ENCODE data around the gene GUCY2D.

Gene GUCY2D

DNA sequence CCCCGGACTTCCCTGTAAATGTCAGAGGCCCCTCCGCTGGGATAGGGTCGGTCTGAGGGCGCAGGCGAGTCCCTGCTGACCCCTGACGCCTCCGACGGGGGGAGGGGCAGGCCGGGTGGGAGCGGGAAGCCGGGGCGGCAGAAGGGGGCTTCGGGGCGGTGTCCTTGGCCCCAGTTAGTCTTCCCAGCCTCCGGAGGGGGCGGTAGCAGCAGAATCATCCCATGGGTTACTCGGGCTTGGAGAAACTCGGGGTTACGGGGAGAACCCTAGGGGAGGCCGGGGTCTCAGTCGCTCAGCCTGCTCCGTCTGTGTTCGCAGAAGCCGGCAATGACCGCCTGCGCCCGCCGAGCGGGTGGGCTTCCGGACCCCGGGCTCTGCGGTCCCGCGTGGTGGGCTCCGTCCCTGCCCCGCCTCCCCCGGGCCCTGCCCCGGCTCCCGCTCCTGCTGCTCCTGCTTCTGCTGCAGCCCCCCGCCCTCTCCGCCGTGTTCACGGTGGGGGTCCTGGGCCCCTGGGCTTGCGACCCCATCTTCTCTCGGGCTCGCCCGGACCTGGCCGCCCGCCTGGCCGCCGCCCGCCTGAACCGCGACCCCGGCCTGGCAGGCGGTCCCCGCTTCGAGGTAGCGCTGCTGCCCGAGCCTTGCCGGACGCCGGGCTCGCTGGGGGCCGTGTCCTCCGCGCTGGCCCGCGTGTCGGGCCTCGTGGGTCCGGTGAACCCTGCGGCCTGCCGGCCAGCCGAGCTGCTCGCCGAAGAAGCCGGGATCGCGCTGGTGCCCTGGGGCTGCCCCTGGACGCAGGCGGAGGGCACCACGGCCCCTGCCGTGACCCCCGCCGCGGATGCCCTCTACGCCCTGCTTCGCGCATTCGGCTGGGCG lies 542 bp downstream of the GUCY2D start:
- no peak overlapping the region for H3K4me3 ChIP-seq (ENCODE audit: control insufficient read depth, low read depth, low read length)
- no peak for DNase-seq (ENCODE audit: low read depth)
- TF ChIP-seq, protein P1, sequence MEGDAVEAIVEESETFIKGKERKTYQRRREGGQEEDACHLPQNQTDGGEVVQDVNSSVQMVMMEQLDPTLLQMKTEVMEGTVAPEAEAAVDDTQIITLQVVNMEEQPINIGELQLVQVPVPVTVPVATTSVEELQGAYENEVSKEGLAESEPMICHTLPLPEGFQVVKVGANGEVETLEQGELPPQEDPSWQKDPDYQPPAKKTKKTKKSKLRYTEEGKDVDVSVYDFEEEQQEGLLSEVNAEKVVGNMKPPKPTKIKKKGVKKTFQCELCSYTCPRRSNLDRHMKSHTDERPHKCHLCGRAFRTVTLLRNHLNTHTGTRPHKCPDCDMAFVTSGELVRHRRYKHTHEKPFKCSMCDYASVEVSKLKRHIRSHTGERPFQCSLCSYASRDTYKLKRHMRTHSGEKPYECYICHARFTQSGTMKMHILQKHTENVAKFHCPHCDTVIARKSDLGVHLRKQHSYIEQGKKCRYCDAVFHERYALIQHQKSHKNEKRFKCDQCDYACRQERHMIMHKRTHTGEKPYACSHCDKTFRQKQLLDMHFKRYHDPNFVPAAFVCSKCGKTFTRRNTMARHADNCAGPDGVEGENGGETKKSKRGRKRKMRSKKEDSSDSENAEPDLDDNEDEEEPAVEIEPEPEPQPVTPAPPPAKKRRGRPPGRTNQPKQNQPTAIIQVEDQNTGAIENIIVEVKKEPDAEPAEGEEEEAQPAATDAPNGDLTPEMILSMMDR (IDR thresholded peaks at IDR 0.05; ENCODE audit: control insufficient read depth, insufficient read depth, low read depth, low read length, missing control alignments): no peak

DNA sequence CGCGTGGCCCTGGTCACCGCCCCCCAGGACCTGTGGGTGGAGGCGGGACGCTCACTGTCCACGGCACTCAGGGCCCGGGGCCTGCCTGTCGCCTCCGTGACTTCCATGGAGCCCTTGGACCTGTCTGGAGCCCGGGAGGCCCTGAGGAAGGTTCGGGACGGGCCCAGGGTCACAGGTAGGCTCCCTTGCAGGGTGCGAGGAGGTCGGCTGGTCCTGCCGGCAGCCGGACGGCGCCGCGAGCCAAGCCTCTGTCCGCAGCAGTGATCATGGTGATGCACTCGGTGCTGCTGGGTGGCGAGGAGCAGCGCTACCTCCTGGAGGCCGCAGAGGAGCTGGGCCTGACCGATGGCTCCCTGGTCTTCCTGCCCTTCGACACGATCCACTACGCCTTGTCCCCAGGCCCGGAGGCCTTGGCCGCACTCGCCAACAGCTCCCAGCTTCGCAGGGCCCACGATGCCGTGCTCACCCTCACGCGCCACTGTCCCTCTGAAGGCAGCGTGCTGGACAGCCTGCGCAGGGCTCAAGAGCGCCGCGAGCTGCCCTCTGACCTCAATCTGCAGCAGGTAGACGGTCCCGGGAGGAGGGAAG lies 1.3 kb downstream of the GUCY2D start:
- DNase-seq (ENCODE audit: low read depth): no peak
- H3K4me3 ChIP-seq (ENCODE audit: control insufficient read depth, low read depth, low read length): no peak overlapping the region
- TF ChIP-seq, protein P1 (IDR thresholded peaks at IDR 0.05; ENCODE audit: control insufficient read depth, insufficient read depth, low read depth, low read length, missing control alignments): no peak

DNA sequence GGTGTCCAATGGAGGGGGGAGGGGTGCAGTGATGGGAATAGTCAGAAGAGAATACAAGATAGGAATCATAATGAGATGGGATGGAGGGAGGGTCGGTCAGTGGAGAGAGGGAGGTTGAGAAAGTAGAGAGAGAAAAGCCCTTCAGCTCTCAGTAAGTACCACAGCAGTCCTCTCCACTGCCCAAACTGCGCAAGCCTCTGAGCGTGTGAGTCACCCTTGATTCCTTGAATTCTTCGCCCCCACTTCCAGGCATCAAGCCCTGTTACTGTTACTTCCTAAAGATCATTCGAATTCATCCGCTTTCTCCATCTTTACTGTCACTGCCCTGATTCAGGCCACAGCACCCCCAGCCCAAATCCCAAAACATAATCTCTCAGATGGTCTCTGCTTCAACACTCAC lies 2.5 kb downstream of the GUCY2D start:
- DNase-seq (ENCODE audit: low read depth): peak; percentile 31
- TF ChIP-seq, protein P1 (IDR thresholded peaks at IDR 0.05; ENCODE audit: control insufficient read depth, insufficient read depth, low read depth, low read length, missing control alignments): no peak
- H3K4me3 ChIP-seq (ENCODE audit: control insufficient read depth, low read depth, low read length): no peak overlapping the region

DNA sequence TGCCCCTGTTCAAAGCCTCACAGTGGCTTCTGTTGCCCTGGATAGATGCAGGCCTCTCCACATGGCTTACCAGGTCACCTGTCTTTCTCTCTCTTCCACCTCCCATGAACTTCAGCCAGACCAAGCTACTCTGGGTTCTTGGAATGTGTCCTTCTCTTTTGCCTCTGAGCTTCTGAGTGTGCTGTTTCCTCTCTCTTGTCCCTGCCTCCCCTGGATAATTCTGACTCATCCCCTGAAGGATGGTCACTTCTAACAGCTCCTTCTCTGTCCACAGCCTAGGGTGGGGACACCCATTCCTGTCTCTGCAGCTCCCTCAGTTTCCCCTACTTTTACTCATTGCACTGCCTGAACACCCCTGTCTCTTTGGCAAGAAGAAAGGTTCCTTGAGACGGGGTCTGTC lies 2.9 kb downstream of the GUCY2D start:
- no peak overlapping the region for H3K4me3 ChIP-seq (ENCODE audit: control insufficient read depth, low read depth, low read length)
- TF ChIP-seq, protein P1 (IDR thresholded peaks at IDR 0.05; ENCODE audit: control insufficient read depth, insufficient read depth, low read depth, low read length, missing control alignments): no peak
- DNase-seq (ENCODE audit: low read depth): no peak

DNA sequence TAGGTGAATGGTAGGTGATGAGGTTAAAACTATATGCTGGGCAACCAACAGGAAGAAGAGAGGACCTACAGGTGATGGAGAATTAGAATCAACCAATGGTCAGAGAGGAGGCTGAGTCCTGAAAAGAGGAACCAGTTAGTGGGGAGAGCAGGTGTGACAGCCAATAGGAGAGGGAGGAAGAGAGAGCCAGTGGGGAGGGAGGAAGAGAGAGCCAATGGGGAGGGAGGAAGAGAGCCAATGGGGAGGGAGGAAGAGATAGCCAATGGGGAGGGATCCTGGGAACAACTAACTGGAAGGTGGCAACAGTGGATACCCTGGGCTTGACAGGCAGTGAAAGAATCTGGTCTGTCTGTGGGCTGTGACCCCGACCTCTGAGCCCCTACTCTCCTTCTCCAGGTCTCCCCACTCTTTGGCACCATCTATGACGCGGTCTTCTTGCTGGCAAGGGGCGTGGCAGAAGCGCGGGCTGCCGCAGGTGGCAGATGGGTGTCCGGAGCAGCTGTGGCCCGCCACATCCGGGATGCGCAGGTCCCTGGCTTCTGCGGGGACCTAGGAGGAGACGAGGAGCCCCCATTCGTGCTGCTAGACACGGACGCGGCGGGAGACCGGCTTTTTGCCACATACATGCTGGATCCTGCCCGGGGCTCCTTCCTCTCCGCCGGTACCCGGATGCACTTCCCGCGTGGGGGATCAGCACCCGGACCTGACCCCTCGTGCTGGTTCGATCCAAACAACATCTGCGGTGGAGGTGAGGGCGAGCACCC lies 3.7 kb downstream of the GUCY2D start:
- no peak overlapping the region for H3K4me3 ChIP-seq (ENCODE audit: control insufficient read depth, low read depth, low read length)
- no peak for DNase-seq (ENCODE audit: low read depth)
- TF ChIP-seq, protein P1 (IDR thresholded peaks at IDR 0.05; ENCODE audit: control insufficient read depth, insufficient read depth, low read depth, low read length, missing control alignments): no peak

DNA sequence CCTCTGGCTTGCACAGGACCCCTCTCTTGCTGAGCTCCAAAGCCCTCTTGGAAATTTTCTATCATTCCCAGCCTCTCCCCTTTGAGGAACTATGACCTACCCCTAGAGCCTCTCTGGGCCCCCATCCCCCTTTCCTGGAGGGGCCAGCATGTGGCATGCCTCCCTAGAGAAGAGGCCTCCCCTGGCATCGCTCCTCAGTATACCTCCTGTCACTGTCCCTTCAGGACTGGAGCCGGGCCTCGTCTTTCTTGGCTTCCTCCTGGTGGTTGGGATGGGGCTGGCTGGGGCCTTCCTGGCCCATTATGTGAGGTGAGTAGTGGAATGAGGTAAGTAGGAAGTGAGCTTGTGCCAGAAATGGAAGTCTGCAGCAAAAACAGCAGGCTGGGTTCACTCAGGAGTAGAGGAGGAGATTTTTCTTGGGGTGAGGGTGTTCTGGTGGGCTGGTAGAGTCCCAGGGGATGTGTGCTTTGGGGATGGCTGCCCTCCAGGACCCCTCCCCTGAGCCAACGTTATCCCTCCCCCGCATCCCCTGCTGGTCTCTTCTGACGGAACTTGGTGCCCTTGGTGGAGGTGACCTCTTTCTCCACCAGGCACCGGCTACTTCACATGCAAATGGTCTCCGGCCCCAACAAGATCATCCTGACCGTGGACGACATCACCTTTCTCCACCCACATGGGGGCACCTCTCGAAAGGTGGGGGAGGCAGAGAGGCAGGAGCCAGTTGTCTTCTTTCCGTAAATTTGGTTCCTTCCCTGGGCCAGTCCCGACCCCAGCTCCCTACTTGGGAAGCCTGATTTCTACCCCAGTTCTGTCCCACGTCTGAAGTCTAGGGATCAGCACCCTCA lies 4.6 kb downstream of the GUCY2D start:
- TF ChIP-seq, protein P1 (IDR thresholded peaks at IDR 0.05; ENCODE audit: control insufficient read depth, insufficient read depth, low read depth, low read length, missing control alignments): no peak
- no peak for DNase-seq (ENCODE audit: low read depth)
- no peak overlapping the region for H3K4me3 ChIP-seq (ENCODE audit: control insufficient read depth, low read depth, low read length)
